Stimulated activated CD4-positive, alpha-beta T cell treated with anti-CD3 and anti-CD28 coated beads, Interleukin-12 subunit alpha, Interleukin-12 subunit beta, amount 100 ng/mL, for 48 hours (primary cell): ENCODE data around the gene EBF3.

ENCODE experiments used
- DNase-seq, 3 donors: peaks; one replicate each; pipeline ENCODE4 v3.0.0-alpha.2; 2020; ENCODE audit warnings: low read depth in 2 of 3, low spot score in 1 of 3

The EBF3 gene

DNA sequence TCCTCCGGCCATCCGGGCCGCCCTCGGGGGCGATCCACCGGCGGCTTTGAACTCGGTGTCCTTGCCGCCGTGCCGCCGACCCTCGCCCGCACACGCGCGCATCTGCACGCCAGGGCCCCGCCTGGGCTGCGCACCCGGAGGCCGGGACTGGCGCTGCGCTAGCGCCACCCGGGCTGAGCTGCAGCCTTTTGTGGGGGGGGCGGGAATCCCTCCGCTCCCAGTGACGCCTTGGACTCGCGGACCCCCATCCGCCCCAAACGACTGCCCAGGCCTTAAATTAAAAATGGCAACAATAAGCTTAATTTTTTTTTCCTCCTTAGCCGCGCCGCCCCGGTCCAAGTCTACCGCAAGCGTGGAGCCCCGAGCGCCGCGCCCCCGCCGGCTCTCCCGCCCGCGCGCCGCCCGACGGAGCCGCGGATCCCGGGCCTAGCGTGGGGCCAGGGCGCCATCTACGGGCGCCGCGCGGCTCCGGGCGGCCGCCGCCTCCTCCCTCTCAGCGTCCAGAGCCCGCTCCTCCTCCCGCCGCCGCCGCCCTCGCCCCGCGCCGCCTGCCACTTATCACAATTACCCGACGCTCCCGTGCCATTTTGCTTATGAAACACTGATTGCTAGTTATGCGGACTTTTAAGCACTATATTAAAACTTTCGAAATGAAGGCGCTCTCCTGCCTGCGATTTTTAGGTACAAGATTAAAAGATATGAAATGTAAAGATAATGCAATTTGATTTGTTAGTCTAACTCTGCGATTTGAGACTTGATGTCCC lies 7.5 kb upstream of the EBF3 start:
- peak in 1 of 3 donors; percentile 48 for DNase-seq

GRCh38 chr10:129970465-129971364 lies 6.6 kb upstream of the EBF3 start:
- no peak for DNase-seq

DNA sequence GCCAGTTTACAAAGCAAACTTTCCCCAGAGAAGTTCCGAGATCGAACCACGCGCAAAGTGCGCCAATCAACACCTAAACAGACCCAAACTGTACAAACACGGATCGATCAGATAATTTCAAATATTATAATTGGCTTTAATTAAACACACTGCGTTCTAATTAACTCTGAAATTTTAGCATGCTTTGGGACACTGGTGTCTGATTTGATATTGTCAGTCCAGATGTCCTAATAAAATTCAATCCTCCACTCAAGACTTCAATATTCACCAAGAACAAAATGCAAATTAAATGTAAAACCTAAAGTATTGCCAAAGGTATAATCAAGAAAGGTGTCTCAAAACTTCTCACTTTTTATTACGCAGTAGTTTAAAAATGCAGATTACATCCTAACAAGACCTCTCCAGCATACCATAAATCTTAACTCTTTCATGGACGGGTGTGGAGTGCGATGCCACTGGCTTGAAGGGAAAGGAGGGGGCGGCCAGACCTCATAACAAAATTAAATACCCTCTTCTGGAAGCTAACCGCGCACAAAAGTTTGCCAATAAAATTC lies 5.9 kb upstream of the EBF3 start:
- DNase-seq = no peak

- DNase-seq = no peak
These were observed 5.3 kb upstream of the EBF3 start for GRCh38 chr10:129969184-129969910.

- peak; percentile 39 to 58 (median 45) for DNase-seq
These were observed 4.7 kb upstream of the EBF3 start for GRCh38 chr10:129968853-129969183.

- DNase-seq = no peak
These were observed 4.2 kb upstream of the EBF3 start for GRCh38 chr10:129968020-129968852.

DNA sequence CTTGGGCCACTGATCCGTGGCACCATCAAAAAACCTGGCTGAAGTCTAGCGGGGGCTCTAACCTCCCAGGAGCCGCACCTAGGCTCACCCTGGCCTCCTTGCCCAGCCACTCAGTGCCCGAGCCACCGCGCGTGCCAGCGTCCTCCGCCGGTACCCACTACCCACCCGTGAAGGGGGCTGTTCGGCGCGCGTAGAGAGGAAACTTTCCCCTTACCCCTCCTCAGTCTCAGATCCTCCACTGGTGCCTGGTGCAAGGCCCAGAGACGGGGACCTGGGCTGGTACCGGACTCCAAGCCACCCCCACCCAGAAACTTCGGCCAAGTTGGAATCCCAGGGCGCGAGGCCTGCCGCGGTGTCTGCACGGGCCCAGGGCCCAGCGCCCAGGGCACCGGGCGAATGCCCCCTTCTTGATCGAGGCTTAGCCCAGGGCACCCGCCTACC lies 3.5 kb upstream of the EBF3 start:
- no peak for DNase-seq

GRCh38 chr10:129966889-129967578 lies 3.0 kb upstream of the EBF3 start:
- DNase-seq = no peak

GRCh38 chr10:129966370-129966888 lies 2.4 kb upstream of the EBF3 start:
- no peak for DNase-seq

- DNase-seq = no peak
These were observed 1.9 kb upstream of the EBF3 start for GRCh38 chr10:129965959-129966358.

DNA sequence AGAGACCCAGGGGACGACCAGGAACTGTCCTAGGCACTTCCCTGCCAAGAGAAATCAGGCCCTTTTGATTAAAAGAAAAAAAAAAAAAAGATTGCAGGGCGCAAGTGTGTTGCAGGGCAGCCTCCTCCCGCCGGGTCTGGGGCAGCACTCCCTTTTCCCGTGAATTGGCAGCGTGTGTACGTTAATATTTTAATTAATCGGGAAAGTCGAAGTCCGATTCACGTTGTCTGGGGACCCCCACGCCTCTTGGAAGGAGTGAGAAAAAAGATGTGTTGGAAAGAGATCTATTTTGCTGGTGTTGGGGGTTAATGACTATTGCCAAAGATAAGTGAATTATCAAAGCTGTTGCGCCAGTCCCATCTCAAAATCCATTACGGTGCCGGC lies 1.3 kb upstream of the EBF3 start:
- no peak for DNase-seq

DNA sequence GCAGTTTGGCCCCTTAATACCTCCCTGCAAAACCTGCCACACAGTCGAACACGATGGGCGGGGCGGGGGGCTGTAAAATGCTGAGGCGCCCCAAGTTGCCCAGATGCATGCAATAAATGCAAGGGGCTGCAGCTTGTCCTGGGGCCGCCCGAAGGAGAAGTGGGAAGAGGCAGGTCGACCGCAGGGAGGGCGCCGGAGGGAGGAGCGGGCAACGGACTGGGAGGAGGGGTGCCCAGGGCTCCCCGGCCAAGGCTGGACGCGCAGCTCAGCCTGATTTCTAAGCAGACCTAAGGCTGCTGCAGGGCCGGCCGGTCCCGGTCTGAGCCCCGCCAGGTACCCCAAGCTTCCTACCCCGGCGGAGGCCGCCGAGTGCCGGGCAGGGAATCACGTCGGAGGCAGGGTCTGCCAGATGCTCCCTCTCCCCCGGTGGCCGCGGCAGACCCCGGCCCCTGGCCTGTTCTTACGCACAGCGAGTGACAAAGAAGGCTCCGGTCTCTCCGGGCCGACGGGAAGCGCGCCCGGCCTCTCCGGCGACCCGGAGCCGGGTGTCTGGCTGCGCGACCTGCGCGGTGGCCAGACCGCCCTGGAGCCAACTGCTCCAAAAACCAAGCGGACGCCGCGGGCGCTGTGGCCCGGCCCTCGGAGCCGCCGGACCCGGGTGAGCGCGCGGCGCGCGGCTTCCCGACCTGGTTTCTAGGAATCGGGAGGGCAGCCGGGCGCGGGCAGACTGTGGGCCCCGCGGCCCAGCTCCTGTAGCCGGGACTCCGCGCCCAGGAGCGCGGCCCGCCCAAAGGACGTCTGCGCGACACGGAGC lies 744 bp upstream of the EBF3 start:
- no peak for DNase-seq

- DNase-seq = no peak
These were observed 1.0 kb downstream of the EBF3 start for GRCh38 chr10:129962872-129963640.

DNA sequence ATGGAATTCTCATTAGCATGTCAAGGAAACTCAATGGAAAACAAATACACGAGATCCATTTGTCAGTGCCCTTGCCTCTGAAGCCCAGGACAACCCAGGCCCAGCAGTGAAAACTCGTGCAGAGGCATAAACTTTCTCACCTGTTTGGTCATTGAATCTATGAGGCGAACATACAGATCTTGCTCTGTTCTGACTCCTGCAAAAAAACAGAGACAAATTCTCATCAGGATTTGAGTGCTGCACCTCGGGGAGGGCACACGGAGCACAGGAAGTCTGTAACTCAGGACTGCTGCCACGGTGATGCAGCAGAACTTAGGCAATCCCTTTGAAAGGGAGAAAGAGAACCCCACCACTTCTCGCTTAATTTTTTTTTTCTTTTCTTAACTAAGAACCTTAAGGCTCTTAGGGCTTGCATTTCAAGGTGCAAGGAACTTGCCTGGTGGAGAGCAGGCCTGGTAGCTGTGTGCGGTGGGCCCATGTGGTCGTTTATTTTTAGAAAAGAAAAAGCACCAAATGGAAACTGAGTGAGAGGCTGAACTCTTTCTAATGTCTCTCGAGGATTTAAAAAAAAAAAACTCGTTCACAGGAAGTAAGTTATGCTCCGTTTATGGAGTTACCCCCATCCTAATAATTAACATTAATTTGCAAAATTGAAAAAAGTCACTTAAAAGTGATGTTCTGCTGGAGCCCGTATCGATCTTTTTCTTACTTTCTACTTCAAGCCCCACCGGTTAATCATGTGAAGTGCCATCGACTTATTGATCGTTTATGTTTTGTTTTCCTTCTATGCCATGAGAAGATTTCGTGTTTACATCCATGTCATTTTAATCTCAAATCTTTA lies 1.8 kb downstream of the EBF3 start:
- no peak for DNase-seq

DNA sequence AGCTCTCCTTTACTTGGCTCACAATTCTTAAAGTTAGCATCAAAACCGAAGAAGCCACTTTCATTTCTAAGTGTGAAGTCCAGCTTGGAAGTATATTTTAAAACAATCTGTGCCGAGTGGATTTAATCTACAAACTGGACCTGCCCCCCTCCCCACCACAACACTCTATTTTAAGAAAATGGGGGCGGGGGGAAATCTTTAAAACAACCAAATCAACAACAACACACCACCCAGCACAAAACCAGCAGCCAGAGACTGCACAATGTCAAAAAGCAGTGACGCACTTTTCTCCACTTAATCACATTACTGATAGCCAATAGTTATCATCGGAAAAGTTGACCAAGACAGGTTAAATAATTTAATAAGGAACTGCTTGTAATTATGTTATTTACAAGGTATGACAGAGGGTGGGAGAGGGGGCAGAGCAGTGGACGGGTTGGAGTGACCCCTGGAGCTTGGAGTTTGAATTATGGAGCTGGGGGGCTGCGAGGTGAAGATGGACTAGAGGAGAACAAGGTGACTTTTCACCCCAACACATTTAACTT lies 2.8 kb downstream of the EBF3 start:
- no peak for DNase-seq

GRCh38 chr10:129960481-129961156 lies 3.5 kb downstream of the EBF3 start:
- DNase-seq = no peak
